K562 (cell line): Measurements from ENCODE around the gene WDR76. TPM values are rescaled to one million over a fixed set of nuclear protein-coding genes. Genes with fewer than 3 reads are reported as not detected.

Experiments
- ATF7 ChIP-seq: fragments of 450-650 bp; IDR thresholded peaks from 2 replicates; pipeline ENCODE4 v1.7.1; 2014; ENCODE audit warnings: mild to moderate bottlenecking, moderate library complexity
- CTBP1 ChIP-seq: fragments of 450-650 bp; IDR thresholded peaks from 2 replicates; pipeline ENCODE4 v1.6.1; 2016; ENCODE audit warnings: borderline replicate concordance
- MAZ ChIP-seq, 2 experiments: fragments of 450-650 bp in 1 of 2; sonication (generic) in 1 of 2; formaldehyde crosslinking; IDR thresholded peaks in 1 of 2; conservative IDR thresholded peaks in 1 of 2; 2 replicates each; pipeline versions ENCODE4 v1.4.0 to v1.5.0; 2020; ENCODE audit warnings: mild to moderate bottlenecking in 1 of 2, missing genetic modification reagents in 1 of 2
- RCOR1 ChIP-seq, 2 experiments: IDR thresholded peaks; 2 replicates each; pipeline ENCODE4 v1.6.1; 2012; ENCODE audit warnings: low read depth in 2 of 2, low read length in 2 of 2, borderline replicate concordance in 1 of 2, improper control_type of control experiment in 1 of 2
- U2AF1 ChIP-seq: fragments of 200-400 bp; formaldehyde crosslinking; optimal IDR thresholded peaks from 2 replicates; pipeline ENCODE3; 2017; ENCODE audit warnings: mild to moderate bottlenecking, low read depth, low read length, moderate library complexity
- ZNF561 ChIP-seq: fragments of 450-650 bp; formaldehyde crosslinking; conservative IDR thresholded peaks from 2 replicates; pipeline ENCODE4 v1.4.0; 2020; ENCODE audit warnings: mild to moderate bottlenecking, moderate library complexity
- polyA plus RNA-seq, 8 experiments: library from polyadenylated mRNA; depleted of rRNA in 4 of 8; stranded (reverse) in 5 of 8; unstranded in 3 of 8; fragments of >200 nt; fragmentation: Nextera tagmentation in 2 of 8; fragmentation: Illumina TruSeq in 1 of 8; extraction: Ambion mirVana in 2 of 8; extraction: Trizol in 1 of 8; gene quantifications; 2 replicates each; pipeline versions ENCODE4 v1.2.1 to v1.2.3, GENCODE V29; 2011 to 2014; ENCODE audit warnings: inconsistent platforms in 1 of 8, missing spikeins in 1 of 8
- total RNA-seq, 7 experiments: library from RNA; depleted of rRNA in 6 of 7; stranded (reverse); fragments of >200 nt in 6 of 7; fragmentation: Illumina TruSeq in 2 of 7; extraction: Trizol in 2 of 7; gene quantifications; 2 replicates each; pipeline versions ENCODE4 v1.2.1 to v1.2.3, GENCODE V29; 2011 to 2021; ENCODE audit warnings: low replicate concordance in 1 of 7
- TF ChIP-seq, protein P1 (sequence below): fragments of 200-600 bp; sonication (generic); IDR thresholded peaks from one replicate; pipeline ENCODE4 v1.6.1; 2012; ENCODE audit warnings: mild to moderate bottlenecking, low read depth, low read length, inconsistent platforms
- TF ChIP-seq, protein P2 (sequence below): fragments of 450-650 bp; IDR thresholded peaks from 2 replicates; pipeline ENCODE4 v1.7.1; 2018; ENCODE audit warnings: mild to moderate bottlenecking, low read depth; ENCODE audit not compliant: partially characterized antibody
- TF ChIP-seq, protein P3 (sequence below): sonication (generic); formaldehyde crosslinking; IDR thresholded peaks from 2 replicates; pipeline ENCODE4 v1.8.1; 2023; ENCODE audit warnings: mild to moderate bottlenecking, missing genetic modification reagents, moderate library complexity

WDR76 gene
- total and polyA plus RNA-seq, 9 of the 15 experiments (the other 6 are each of a cell fraction or from before 2014, with no cell fraction given): 9.8 to 69.5 (median 44.4) TPM

DNA sequence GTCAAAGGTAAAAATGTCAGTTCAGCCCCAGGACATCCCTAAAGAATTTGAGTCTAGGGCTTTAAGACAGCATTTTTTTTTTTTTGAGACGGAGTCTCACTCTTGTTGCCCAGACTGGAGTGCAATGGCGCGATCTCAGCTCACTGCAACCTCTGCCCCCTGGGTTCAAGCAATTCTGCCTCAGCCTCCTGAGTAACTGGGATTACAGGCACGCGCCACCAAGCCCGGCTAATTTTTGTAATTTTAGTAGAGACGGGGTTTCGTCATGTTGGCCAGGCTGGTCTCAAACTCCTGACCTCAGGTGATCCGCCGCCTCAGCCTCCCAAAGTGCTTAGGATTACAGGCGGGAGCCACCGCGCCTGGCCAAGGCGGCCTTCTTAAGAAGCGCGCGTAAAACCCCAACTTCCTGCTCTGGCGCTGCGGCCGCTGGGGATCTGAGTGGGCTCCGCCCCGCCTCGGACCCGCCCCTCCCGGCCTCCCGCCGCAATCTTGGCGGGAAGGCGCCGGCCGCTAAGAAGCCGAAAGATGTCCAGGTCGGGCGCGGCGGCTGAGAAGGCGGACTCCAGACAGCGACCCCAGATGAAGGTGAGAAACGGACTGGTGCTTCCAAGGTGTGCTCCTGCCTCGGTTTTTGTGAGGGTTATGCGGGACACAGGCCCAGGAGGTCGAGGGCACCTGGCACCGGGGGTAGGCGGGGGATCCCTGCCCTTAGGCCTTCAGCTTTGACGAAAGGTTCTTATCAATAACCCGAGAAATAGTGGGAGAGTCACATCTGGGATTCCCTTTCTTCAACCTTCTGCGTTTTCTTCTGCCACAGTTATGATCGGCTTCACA, at the start of gene WDR76 (continued):
- TF ChIP-seq, protein P1, sequence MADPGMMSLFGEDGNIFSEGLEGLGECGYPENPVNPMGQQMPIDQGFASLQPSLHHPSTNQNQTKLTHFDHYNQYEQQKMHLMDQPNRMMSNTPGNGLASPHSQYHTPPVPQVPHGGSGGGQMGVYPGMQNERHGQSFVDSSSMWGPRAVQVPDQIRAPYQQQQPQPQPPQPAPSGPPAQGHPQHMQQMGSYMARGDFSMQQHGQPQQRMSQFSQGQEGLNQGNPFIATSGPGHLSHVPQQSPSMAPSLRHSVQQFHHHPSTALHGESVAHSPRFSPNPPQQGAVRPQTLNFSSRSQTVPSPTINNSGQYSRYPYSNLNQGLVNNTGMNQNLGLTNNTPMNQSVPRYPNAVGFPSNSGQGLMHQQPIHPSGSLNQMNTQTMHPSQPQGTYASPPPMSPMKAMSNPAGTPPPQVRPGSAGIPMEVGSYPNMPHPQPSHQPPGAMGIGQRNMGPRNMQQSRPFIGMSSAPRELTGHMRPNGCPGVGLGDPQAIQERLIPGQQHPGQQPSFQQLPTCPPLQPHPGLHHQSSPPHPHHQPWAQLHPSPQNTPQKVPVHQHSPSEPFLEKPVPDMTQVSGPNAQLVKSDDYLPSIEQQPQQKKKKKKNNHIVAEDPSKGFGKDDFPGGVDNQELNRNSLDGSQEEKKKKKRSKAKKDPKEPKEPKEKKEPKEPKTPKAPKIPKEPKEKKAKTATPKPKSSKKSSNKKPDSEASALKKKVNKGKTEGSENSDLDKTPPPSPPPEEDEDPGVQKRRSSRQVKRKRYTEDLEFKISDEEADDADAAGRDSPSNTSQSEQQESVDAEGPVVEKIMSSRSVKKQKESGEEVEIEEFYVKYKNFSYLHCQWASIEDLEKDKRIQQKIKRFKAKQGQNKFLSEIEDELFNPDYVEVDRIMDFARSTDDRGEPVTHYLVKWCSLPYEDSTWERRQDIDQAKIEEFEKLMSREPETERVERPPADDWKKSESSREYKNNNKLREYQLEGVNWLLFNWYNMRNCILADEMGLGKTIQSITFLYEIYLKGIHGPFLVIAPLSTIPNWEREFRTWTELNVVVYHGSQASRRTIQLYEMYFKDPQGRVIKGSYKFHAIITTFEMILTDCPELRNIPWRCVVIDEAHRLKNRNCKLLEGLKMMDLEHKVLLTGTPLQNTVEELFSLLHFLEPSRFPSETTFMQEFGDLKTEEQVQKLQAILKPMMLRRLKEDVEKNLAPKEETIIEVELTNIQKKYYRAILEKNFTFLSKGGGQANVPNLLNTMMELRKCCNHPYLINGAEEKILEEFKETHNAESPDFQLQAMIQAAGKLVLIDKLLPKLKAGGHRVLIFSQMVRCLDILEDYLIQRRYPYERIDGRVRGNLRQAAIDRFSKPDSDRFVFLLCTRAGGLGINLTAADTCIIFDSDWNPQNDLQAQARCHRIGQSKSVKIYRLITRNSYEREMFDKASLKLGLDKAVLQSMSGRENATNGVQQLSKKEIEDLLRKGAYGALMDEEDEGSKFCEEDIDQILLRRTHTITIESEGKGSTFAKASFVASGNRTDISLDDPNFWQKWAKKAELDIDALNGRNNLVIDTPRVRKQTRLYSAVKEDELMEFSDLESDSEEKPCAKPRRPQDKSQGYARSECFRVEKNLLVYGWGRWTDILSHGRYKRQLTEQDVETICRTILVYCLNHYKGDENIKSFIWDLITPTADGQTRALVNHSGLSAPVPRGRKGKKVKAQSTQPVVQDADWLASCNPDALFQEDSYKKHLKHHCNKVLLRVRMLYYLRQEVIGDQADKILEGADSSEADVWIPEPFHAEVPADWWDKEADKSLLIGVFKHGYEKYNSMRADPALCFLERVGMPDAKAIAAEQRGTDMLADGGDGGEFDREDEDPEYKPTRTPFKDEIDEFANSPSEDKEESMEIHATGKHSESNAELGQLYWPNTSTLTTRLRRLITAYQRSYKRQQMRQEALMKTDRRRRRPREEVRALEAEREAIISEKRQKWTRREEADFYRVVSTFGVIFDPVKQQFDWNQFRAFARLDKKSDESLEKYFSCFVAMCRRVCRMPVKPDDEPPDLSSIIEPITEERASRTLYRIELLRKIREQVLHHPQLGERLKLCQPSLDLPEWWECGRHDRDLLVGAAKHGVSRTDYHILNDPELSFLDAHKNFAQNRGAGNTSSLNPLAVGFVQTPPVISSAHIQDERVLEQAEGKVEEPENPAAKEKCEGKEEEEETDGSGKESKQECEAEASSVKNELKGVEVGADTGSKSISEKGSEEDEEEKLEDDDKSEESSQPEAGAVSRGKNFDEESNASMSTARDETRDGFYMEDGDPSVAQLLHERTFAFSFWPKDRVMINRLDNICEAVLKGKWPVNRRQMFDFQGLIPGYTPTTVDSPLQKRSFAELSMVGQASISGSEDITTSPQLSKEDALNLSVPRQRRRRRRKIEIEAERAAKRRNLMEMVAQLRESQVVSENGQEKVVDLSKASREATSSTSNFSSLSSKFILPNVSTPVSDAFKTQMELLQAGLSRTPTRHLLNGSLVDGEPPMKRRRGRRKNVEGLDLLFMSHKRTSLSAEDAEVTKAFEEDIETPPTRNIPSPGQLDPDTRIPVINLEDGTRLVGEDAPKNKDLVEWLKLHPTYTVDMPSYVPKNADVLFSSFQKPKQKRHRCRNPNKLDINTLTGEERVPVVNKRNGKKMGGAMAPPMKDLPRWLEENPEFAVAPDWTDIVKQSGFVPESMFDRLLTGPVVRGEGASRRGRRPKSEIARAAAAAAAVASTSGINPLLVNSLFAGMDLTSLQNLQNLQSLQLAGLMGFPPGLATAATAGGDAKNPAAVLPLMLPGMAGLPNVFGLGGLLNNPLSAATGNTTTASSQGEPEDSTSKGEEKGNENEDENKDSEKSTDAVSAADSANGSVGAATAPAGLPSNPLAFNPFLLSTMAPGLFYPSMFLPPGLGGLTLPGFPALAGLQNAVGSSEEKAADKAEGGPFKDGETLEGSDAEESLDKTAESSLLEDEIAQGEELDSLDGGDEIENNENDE: no peak
- TF ChIP-seq RCOR1 (IDR thresholded peaks at IDR 0.05; ENCODE audit: borderline replicate concordance in 1 of 2, low read depth in 2 of 2, low read length in 2 of 2) (no peak), ZNF561 (CRISPR knock-in tag) (no peak), ATF7 (peak; percentile 63; the same call in 1 of the 2 replicates), U2AF1 (no peak), CTBP1 (peak; percentile 84), MAZ (CRISPR knock-in tag; conservative IDR thresholded peaks at IDR 0.05 in 1 of 2, IDR thresholded peaks at IDR 0.05 in 1 of 2) (peak; percentile 55 to 85; a peak in 3 of 4 replicates)
- TF ChIP-seq, protein P2, sequence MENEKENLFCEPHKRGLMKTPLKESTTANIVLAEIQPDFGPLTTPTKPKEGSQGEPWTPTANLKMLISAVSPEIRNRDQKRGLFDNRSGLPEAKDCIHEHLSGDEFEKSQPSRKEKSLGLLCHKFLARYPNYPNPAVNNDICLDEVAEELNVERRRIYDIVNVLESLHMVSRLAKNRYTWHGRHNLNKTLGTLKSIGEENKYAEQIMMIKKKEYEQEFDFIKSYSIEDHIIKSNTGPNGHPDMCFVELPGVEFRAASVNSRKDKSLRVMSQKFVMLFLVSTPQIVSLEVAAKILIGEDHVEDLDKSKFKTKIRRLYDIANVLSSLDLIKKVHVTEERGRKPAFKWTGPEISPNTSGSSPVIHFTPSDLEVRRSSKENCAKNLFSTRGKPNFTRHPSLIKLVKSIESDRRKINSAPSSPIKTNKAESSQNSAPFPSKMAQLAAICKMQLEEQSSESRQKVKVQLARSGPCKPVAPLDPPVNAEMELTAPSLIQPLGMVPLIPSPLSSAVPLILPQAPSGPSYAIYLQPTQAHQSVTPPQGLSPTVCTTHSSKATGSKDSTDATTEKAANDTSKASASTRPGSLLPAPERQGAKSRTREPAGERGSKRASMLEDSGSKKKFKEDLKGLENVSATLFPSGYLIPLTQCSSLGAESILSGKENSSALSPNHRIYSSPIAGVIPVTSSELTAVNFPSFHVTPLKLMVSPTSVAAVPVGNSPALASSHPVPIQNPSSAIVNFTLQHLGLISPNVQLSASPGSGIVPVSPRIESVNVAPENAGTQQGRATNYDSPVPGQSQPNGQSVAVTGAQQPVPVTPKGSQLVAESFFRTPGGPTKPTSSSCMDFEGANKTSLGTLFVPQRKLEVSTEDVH: peak; percentile 99
- TF ChIP-seq, protein P3, sequence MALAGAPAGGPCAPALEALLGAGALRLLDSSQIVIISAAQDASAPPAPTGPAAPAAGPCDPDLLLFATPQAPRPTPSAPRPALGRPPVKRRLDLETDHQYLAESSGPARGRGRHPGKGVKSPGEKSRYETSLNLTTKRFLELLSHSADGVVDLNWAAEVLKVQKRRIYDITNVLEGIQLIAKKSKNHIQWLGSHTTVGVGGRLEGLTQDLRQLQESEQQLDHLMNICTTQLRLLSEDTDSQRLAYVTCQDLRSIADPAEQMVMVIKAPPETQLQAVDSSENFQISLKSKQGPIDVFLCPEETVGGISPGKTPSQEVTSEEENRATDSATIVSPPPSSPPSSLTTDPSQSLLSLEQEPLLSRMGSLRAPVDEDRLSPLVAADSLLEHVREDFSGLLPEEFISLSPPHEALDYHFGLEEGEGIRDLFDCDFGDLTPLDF (CRISPR knock-in tag): peak; percentile 99
